AG08395 (cell line): ENCODE data around the gene LPP.
A peak's percentile ranks its signal among the peaks of the same experiment; 100 is the strongest.
"Not testable (repeated sequence)": the region's sequence is repeated elsewhere in the genome, so short reads cannot be mapped to it uniquely, and the experiment has no call there.

Experiments used
- DNase-seq: peaks from one replicate; pipeline ENCODE4 v3.0.0; 2012; ENCODE audit warnings: mixed read lengths, low spot score

LPP gene

DNA sequence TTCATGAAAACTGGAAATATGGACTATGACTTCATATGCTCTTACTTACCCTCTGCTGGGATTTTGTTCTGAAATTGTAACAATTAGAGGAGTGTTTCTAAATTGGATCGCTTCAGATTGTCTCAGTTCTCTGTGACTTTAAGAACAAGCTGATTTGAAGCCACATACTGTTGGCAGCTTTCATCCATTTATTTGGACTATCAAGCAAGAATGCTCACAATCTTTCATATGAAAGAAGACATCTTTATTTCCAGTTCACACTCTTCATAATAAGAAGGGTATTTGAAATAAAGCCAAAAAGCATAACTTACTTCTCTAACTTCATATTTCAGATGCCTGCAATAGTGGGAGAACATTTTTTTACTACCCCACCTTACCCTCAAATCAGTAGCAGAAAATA lies 526.2 kb downstream of the LPP start:
- DNase-seq = peak; percentile 16

DNA sequence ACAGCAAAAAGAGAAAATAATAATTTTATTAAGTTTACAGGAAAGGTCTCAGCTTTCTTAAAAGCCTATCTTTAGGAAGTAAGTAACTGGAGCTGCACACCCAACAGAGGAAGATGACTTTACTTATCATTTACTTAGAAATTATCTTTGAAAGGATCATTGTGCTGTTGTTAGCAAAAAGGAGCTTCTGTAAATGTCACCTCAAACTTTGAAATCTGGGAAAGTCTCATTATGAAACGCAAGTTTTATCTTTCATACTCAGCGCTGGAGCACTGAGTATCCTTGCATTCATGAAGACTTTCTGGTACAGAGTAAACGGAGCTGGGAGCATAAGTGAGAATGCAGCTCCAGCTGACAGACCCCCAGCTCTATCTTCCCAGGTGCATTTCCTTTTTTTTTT lies 526.6 kb downstream of the LPP start:
- no peak for DNase-seq

DNA sequence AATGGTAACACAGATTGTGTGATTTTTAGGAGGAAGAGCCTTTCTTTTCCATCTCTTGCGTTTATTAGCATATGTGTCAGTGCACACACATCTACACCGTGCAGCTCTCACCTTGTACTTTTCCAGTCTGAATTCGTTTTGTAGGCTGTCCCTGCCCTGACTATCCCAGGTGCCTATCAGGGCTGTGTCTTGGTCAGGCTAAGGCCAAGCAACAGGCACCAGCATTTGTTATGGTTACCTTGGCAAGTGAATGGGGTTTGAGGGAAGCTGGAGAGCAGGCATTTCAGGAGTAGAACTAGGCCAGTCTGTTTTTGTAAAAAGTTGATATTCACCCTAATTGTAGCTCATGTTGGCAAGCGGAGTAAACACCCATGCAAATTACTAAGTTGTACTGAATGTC lies 528.4 kb downstream of the LPP start:
- no peak for DNase-seq

DNA sequence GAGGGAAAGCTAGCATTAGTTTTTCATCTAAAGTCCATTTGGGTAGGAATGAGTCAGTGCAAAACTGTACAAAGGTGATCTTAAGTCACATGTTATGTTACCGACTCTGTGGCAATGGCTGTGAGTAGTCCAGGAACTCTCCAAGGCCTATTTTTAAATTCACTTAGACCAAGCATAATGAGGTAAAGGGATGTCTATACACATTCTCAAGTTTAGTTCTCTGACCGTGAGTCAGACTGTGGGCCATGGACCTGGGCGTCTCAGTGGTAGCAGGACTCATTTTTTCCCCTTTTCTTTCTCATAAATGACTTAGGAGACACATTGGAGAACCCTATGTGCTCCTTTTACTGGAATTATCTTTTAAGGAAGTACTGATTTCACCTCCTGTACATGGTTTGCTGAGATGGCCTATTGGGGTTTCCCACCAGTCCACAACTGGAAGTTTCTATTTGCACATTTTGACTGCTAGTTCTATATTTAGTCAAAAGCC lies 529.1 kb downstream of the LPP start:
- DNase-seq = peak; percentile 26

DNA sequence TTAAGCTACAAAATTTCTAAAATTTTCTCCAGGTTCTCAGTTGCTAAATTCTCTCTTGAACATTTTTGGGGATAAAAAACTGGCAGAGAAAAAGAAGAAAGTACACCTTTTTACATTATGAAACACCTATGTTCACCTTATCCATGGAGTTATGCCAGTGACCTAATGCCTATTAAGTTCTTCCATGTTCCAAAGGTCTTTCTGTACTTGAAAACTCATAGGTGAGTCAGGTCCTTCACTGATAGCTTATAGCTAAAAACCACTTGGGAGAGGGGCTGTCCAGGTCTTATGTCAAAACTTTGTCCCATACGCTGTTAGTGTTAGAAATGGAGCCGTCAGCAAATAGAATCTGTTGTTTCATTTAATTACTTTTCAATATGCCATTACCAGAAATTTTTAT lies 530.3 kb downstream of the LPP start:
- no peak for DNase-seq

DNA sequence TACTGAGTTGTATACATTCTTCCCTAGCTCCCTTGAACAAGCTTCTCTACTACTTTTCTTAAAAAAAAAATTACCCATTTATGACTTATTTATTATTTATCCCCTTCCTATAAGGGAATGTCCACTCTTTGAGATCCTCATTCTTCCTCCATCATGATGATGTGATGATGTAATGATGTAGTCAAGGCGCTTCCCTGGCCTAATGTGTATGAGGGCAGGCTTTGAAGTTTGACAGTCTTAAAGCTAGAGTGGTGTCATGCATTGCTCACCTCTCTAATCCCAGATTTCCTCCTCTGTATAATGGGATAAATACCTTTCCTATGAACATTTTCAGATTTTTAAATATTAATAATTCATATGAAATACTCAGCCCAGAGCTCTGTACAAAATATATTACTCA lies 531.8 kb downstream of the LPP start:
- DNase-seq = no peak

DNA sequence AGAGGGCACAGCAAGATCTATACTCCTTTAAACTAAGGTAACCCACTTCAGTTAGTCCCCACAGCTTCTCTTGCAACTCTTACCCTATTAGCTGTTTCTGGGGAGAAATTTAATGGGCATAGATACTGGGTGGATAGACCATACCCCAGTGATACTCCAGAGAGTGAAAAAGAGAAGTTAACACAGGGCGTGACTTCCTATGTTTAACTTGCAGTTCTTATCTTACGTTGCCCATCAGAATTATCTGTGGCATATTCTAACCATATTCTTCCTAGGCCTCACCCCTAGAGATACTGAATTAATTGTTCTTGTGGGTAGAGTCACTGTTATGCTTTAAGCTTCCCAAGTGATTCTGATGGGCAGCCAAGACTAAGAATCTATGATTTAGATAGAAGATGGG lies 532.4 kb downstream of the LPP start:
- DNase-seq = no peak

DNA sequence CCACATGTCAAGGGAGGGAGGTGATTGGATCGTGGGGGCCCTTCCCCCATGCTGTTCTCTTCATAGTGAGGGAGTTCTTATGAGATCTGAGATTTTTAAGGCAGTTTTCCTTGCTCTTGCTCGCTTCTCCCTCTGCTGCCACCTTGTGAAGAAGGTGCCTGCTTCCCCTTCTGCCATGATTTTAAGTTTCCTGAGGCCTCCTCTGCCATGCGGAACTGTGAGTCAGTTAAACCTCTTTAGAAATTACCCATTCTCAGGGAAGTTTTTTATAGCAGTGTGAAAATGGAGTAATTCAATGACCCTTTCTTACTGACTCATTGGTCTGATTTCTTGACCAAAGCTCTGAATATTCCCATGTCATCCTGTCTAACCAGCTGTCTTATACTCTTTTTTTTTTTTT lies 533.4 kb downstream of the LPP start:
- DNase-seq = peak; percentile 12

DNA sequence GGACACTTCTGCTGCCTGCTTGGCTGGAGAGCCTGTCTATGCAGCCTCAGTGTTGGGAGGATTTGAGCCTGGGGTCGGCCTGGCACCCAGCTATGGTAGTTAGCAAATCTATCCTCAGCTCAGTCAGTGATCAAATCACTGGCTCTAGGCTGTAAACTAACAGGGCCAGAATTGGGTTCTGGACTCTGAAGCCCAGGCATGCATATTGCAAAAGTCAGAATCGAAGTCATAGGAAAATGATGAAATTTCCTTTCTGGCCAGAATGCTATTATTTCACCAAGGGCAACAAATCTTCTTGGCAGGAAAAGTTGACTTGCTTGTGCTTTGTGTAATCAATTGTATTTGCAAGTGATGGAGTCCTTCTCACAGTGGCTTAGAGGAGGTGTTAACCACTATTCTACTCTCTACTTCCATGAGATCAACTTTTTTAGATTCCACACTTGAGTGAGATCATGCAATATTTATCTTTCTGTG lies 535.2 kb downstream of the LPP start:
- DNase-seq = peak; percentile 70

DNA sequence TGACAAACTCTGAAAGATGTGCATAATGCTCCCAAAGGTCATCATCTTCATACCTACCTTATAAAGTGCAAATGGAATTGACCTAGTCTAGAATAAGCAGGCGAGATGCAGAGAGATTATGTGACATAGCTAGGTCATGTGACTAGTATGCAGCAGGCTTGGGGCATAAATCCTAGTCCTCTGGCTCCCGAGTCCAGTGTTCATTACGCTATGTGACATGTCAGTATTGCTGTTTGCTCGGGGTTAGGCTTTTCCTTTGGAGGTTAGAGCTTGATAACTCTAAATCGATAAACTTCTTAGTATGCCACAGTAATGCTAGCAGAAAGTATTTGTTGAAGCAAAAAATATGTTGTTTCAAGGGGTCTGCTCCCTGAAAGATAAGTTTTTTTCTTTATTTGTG lies 536.1 kb downstream of the LPP start:
- DNase-seq = no peak

DNA sequence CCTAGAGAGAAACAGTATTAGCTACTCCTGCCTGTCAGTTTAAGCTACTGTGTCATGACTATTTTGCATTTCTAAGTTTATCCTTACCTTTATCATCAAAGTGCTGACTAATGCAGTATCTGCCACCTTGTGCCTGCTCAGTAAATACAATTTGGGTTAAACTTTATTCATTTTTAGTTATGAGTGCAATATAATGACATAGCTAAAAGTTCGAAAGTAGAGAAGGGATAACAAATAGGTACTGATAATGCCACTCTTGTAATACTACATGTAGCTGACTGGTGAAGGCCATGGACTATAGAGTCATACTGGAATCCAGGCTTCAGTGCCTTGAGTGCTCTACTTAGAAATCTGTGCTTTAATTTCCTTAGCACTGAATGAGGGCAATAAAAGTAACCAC lies 537.0 kb downstream of the LPP start:
- no peak for DNase-seq

DNA sequence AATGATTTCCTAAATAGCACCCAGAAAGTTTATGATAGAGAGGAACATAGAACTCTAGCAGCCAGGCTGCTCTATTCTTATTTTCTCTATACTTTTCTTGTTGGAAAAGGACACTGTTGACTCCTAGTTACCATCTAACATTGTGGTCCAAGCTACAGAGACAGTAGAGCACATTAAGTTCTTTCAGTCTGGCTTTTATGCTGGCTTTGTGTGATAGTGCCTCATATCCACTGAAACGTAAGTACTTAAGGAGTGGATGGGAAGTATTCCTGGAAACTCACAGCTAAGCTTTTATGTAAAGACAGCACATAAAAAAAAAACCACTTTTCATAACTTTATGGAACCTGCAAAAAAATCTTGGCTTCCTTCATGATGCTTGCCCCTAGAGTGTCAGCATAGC lies 537.7 kb downstream of the LPP start:
- DNase-seq = no peak

DNA sequence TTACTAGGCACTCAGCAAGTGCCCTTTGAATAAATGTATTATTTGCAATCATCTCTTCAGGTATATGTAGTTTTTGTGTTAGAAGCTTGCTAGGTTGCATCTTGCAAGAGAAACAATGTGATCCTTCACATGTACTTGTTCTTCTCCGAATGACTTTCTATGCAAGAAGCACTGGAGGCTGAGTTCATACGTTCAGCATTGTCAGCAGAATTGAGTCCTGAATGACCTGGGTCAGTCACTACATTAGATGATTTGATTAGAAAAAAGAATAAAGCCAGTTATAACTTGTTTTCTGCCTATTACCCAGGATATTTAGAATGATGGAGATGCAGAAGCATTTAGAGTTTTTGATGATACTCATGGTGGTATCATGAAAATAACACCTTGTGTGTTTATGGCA lies 538.7 kb downstream of the LPP start:
- DNase-seq = no peak

DNA sequence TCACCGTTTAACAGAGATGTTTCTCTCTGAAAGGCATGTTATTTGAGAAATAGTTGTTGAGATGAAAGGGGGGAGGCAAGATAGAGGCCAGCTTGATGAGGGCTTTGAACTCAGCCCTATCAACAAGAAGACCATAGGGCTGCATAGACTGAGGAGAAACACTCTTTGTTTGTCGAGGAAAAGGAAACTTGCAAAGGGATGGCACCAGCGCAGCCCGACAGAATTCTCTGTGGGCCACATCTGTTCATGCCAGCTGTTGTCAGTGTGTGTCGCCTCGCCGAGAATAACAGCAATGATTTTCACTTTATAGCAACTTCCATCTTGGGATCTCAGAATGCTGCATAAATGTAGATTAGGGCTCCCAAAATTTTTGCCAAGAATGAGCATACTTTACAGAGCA lies 539.5 kb downstream of the LPP start:
- no peak for DNase-seq

DNA sequence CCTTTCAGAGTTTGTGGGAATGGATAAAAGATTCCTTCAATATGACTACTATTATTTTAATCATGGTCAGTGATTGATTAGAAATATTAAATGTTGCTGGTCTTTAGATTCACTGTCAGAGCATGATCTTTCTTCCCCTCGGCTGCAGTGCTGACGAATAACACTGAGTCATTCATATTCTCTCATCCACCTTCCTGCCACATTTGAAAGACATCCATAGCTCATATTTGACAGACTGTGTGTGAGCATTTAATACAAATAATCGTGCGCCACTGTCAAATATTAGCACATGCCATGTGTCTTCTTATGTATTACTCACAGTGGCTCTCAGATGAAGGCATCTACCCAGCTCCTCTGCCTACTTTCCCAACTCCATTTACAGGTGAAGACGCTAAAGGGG lies 541.3 kb downstream of the LPP start:
- DNase-seq = no peak

DNA sequence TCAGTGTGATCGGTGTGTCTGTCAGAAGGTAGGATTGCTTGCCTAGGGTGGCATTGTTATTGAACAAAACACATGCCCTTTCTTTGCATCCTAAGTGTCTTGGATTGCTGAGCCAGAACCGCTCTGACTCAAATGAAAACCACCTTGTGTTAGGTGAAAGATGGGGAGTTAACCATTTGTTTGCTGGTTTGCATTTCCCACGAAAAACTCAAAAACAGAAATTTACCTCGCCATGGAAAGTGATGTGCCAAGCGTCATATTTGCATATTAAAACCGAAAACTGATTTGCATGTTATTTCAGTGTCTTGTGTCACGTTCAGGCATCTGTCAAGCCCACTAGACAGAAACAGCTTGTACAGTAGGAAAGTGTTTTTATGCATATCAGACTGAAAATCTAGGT lies 543.2 kb downstream of the LPP start:
- no peak for DNase-seq

DNA sequence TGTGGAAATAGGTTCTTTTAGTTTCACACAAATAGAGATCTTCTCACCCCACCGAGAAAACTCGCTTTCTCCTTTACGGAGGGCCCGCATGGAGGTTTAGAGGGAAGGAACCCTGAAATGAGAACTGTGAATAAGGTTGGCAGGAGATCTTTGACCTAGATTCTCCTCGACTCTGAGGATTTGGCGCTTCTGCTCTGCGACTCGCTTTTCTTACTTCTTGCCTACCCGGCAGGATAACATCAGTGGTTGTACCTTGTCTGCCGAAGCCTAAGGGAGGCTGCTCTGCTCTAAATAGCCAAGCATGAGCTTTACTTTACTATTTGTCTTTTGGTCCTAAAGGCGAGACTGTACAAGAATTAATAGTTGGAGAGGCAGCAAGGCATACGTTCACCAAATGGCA lies 544.5 kb downstream of the LPP start:
- no peak for DNase-seq

DNA sequence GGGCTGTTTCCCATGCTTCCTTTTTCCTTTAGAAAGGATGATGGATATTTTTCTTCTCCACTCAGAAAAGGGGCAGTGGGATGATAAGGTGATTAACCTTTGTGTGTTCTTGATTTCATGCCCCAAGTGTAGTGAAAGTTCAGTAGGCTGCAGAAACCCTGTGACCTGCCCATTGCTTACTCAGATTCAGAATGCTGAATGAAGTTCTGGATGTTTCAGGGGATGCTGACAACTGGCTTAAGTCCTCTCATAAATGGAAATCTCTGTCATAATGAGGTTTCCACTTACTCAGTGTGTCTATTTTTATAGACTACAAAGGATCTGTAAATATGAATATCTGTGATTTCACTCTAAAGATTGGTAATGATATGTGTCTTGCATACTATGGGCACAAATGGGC lies 546.5 kb downstream of the LPP start:
- DNase-seq = no peak

DNA sequence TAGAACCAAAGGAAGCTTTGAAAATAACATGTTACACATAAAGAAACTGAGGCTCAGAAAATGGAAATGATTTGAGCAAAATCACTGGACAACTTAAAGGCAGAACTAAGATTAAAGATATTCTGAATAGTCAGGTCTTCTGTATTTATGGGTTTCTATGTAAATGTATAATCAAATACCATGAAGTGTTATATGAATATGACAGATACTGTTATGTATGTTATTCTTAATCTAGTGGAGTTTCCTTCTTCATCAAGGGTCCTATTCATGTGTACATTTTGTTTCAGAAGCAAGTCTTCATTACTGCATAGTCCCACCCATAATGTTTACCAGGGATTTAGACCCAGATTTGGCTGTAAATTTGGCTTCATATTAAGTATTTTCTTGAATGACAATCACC lies 547.0 kb downstream of the LPP start:
- DNase-seq = no peak

DNA sequence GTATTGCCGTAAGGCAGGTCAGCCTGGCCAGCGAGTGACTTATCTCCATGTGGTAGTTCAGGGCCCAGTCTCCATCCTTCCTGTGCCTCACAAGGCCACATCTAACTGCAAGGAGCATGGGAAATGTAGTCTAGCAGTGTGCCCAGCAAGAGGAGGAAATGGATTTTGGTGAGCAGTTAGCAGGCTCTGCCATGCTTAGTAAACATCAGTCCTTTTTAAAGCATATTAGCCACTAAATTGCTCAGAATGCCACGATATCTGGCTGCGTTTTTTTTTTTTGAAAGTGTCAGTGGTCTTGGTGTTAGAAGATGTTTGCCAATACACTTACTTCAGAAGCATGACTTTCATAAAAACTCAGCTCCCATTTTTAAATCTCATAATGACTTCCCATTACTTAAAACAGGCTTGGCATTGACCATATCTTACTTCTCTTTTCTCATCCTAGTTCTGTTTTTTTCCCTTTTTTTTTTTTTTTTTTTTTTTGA lies 547.6 kb downstream of the LPP start:
- DNase-seq = no peak

DNA sequence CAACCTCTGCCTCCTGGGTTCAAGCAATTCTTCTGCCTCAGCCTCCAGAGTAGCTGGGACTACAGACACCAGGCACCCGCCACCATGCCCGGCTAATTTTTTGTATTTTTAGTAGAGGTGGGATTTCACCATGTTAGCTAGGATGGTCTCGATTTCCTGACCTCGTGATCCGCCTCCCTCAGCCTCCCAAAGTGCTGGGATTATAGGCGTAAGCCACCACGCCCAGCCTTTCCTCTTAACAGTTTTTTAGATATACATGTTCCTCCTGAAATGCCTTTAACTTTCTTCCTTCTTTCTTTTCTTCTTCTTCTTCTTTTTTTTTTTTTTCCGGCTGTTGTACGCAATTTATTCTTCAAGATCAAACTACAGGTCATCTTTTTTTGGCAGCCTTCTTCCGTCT lies 548.1 kb downstream of the LPP start:
- not testable (repeated sequence) for DNase-seq

DNA sequence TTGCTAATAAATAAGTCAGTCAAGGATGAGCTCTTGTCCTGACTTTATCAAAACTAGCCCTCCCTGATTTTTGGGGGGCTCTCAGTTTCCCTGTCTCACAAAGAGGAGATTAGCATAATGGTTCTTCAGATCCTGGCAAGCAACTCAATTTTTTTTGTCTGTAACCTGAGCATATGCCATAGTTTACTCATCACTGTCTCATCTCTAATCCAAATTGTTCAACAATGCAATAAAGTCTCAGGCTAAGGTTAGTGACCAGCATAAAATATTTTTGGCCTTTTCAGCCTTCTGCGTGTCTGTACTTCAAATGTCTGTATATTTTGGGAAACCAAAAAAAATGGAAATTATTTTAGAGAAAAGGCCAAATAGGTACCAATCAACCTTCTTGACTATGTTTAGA lies 552.2 kb downstream of the LPP start:
- peak; percentile 7 for DNase-seq

DNA sequence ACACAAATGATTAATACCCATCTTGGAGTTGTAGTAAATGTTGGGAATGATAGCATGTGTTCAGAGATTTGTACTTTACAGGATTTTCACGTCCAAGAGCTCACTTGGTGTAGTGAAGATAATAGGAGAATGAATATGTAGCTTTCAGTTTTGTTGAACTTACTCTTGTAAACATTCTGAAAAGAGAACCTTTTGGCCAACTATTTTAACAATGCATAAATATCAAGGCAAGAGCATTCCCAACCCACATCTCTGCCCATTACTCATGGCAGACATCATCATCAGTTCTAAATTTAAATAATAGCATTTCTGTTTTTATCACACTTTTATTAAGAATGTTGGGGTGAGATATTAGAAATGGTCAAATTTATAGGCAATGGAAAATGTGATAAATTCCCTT lies 552.6 kb downstream of the LPP start:
- DNase-seq = no peak

DNA sequence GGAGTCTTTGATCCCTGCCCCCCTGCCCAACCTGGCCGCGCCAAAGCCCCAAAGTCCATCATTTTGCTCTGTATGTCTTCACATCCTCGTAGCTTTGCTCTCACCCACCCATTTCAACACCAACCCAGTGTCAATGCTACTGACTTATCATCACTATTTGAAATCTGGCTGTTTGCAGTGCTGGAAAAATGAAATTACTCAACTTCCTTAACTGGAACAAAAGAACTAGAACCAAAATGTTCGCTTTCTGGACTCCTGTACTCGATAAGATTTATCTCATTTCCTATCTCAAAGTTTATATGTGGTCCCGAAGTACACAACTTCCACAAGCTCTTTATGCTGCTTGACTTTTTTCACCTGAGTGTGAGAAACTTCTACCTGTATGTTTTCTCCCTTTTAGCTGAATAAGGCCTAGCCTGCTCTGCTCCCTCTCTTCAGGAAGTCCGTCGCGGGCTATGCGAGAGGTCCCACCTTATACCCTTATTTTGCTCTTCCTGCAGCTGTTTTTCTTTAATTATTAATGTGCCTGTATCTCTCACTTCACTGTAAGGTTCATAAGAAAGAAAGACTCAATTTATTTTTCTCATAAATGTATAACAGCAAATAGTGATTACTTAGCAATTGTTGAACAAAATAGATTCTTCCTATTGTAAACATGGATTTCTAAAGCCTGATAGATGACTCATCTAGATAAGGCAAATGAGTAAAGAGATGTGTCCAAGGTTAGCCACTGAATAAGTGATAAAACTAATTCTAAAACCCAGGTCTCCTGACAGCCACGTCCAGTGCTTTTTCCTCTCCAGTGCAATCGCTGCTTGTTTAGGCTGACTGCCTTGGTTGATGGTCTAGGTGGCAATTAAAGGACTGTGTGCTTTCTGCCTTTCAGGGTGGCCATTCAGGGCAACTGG lies 553.7 kb downstream of the LPP start:
- no peak for DNase-seq
